Measurements from ENCODE around the gene LGALS12.

Gene LGALS12

DNA sequence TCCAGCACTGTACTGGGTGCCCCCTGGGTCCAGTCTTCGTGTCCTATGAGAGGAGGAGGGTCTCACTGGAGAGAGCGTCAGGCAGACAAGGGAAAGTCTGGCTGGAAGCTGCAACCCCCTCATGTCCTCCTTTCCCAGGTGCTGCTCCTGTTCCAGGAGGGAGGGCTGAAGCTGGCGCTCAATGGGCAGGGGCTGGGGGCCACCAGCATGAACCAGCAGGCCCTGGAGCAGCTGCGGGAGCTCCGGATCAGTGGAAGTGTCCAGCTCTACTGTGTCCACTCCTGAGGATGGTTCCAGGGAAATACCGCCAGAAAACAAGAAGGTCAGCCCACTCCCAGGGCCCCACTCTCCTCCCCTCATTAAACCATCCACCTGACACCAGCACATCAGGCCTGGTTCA lies 10.2 kb downstream of the LGALS12 start:
- TF ChIP-seq, protein P1, sequence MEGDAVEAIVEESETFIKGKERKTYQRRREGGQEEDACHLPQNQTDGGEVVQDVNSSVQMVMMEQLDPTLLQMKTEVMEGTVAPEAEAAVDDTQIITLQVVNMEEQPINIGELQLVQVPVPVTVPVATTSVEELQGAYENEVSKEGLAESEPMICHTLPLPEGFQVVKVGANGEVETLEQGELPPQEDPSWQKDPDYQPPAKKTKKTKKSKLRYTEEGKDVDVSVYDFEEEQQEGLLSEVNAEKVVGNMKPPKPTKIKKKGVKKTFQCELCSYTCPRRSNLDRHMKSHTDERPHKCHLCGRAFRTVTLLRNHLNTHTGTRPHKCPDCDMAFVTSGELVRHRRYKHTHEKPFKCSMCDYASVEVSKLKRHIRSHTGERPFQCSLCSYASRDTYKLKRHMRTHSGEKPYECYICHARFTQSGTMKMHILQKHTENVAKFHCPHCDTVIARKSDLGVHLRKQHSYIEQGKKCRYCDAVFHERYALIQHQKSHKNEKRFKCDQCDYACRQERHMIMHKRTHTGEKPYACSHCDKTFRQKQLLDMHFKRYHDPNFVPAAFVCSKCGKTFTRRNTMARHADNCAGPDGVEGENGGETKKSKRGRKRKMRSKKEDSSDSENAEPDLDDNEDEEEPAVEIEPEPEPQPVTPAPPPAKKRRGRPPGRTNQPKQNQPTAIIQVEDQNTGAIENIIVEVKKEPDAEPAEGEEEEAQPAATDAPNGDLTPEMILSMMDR (IDR thresholded peaks at IDR 0.05; ENCODE audit: insufficient read depth, low read length, missing control alignments) = no peak
- ChIA-PET POLR2A (no interaction called here), CTCF (interaction anchor here (2.1 kb wide), 1 partner anchor 37 kb away, joined by 5 read pairs; no protein-coding TSS in a partner anchor)
- H3K4me3 ChIP-seq (ENCODE audit: low read depth, low read length) = no peak overlapping the region
- DNase-seq (ENCODE audit: low read depth, low spot score) = no peak

DNA sequence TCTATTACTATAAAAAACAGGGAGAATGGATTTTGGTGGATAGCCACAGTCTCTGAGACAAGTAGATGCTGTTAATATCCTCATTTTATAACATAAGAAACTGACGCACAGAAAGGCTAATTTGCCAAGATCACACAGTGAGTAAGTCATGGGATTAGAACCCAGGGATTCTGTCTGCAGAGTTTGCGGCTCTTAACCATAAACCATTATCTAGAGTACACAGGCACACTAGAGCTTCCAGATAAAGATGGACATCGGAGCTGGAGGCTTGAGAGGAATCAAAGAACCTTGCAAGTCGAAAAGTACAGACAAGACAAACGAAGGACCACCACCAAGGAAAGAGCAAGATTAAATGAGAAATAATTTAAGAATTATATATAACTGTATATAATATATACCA lies 11.3 kb downstream of the LGALS12 start:
- DNase-seq (ENCODE audit: low read depth, low spot score) = no peak
- ChIA-PET POLR2A (no interaction called here), CTCF (no interaction called here)

DNA sequence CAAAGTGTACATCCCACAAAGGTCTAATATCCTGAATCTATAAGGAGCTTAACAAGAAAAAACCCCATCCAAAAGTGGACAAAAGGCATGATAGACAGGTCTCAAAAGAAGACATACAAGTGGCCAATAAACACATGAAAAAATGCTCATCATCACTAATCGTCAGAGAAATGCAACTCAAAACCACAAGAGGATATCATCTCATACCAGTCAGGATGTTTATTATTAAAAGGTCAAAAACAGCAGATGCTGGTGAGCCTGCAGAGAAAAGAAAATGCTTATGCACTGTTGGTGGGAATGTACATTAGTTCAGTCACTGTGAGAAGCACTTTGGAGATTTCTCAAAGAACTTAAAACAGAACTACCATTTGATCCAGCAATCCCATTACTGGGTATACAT lies 12.7 kb downstream of the LGALS12 start:
- no peak overlapping the region for H3K4me3 ChIP-seq (ENCODE audit: low read depth, low read length)
- TF ChIP-seq, protein P1 (IDR thresholded peaks at IDR 0.05; ENCODE audit: insufficient read depth, low read length, missing control alignments) = no peak
- CTCF ChIA-PET = interaction anchor here (1.1 to 1.2 kb wide), 2 partner anchors 14 to 108 kb away, joined by 3 read pairs; no protein-coding TSS in a partner anchor
- POLR2A ChIA-PET = no interaction called here
- peak; percentile 56 for DNase-seq (ENCODE audit: low read depth, low spot score)

More for the DNA sequence above, 11.3 kb downstream of the LGALS12 start:
- TF ChIP-seq, protein P1 (IDR thresholded peaks at IDR 0.05; ENCODE audit: insufficient read depth, low read length, missing control alignments) = no peak
- no peak overlapping the region for H3K4me3 ChIP-seq (ENCODE audit: low read depth, low read length)

DNA sequence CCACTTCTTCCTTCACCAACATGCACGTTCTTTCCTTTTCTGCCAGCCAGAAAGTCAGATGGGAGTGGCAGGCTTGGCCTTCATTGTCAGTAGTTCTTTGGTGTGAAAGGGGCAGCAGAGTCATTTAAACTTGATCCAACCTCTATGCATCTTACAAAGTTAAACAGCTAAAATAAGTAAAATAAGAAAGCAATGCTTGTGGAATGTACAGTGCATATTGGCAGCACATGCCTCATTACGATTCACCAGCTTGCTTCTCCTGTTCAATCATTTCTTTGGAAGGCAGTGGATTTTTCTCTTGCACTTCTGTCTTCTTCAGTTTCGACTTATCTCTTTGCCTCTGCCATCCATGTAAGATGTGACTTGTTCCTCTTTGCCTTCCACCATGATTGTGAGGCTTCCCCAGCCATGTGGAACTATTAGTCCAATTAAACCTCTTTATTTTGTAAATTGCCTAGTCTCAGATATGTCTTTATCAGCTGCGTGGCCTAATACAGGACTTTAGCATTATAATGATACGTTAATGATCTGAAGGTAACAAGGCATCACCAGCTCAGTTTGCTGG lies 14.8 kb downstream of the LGALS12 start:
- no peak for DNase-seq (ENCODE audit: low read depth, low spot score)
- no peak overlapping the region for H3K4me3 ChIP-seq (ENCODE audit: low read depth, low read length)
- CTCF ChIA-PET = interaction anchor here (1.9 kb wide), 1 partner anchor 10 kb away, joined by 6 read pairs; no protein-coding TSS in a partner anchor
- TF ChIP-seq, protein P1 (IDR thresholded peaks at IDR 0.05; ENCODE audit: insufficient read depth, low read length, missing control alignments) = no peak
- POLR2A ChIA-PET = no interaction called here

DNA sequence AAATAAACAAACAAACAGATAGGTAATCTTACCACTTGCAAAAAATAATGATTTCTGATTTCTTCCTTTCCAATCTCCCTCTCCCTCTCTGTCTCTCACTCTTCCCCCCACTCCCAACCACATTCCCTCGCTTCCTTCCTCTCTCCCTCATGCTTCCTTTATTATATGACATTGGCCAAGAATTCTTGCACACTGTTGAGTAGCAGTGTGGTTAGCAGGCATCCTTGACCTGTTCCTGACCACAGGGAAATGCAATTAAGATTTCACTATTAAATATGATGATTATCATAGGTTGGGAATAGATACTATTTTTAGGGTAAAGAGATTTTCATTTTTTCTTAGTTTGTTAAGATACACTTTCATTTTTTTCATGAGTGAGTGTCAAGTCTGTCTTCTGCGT lies 16.0 kb downstream of the LGALS12 start:
- H3K4me3 ChIP-seq (ENCODE audit: low read depth, low read length) = no peak overlapping the region
- TF ChIP-seq, protein P1 (IDR thresholded peaks at IDR 0.05; ENCODE audit: insufficient read depth, low read length, missing control alignments) = no peak
- ChIA-PET CTCF (no interaction called here), POLR2A (no interaction called here)
- DNase-seq (ENCODE audit: low read depth, low spot score) = no peak

DNA sequence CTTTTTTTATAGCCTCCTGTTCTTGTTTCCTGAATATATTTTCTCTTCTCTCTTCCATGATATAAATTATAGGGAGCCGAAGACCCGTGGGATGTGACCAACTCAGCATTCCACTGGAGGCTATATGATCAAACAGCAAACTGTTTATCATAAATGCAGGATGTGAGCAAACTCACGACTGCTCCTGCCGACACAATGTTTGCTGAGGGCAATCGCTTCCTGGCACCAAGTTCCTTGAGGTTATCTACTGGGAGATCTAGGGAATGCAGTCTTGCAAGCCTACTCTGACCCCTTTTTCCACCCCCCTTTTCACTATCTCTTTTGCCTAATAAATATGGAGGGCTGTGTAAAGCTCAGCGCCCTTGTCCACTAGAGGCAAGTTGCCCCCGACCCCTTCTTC lies 17.3 kb downstream of the LGALS12 start:
- POLR2A ChIA-PET = no interaction called here
- H3K4me3 ChIP-seq (ENCODE audit: low read depth, low read length) = no peak overlapping the region
- CTCF ChIA-PET = no interaction called here
- DNase-seq (ENCODE audit: low read depth, low spot score) = no peak
- TF ChIP-seq, protein P1 (IDR thresholded peaks at IDR 0.05; ENCODE audit: insufficient read depth, low read length, missing control alignments) = no peak

All from AG04449 (cell line).